Measurements from ENCODE around the gene KRTAP16-1. TPM values are rescaled to one million over a fixed set of nuclear protein-coding genes. Genes with fewer than 3 reads are reported as not detected.

KRTAP16-1 gene
- total RNA-seq, 1 donor from 2014 or later = not detected

DNA sequence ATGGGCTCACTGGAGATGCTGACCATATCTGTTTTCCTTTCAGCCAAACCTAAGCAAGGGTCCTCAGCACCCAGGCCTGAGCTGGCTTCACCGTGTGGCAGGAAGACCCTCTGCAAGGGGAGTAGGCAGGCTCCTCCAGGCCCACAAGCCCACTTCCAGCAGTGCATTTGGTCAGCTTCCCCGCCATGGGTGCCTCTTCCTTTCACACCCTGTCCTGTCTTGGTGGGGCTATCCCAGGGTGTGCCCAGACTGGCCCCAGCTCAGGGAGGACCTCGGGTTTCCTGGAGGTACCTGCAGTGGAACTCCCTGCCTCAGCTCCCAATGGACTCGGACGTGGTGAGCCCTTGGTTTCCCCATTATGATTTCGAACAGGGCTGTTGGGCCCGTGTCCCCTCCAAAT, 19.1 kb upstream of the KRTAP16-1 start:
- H3K27ac ChIP-seq = no peak overlapping the region
- no peak overlapping the region for H3K4me3 ChIP-seq
- intact Hi-C loops (cut with DNase I) = no loop called here
- TF ChIP-seq CTCF (IDR thresholded peaks at IDR 0.05) = no peak
- DNase-seq = no peak
- no peak for ATAC-seq
- H3K4me1 ChIP-seq = no peaks in the 10 kb centered on the region
- no peaks in the 10 kb centered on the region for H3K9me3 ChIP-seq
- H3K27me3 ChIP-seq (ENCODE audit: low read depth) = no peaks in the 10 kb centered on the region
- no peaks in the 10 kb centered on the region for H3K36me3 ChIP-seq

- DNase-seq (no peak), ATAC-seq (no peak)
- intact Hi-C loops (cut with DNase I) = no loop called here
- no peak overlapping the region for H3K27ac ChIP-seq
- H3K4me1 ChIP-seq = no peaks in the 10 kb centered on the region
- TF ChIP-seq CTCF (IDR thresholded peaks at IDR 0.05) = no peak
- no peaks in the 10 kb centered on the region for H3K9me3 ChIP-seq
- no peak overlapping the region for H3K4me3 ChIP-seq
- no peaks in the 10 kb centered on the region for H3K27me3 ChIP-seq (ENCODE audit: low read depth)
- H3K36me3 ChIP-seq = no peaks in the 10 kb centered on the region
Observed at GRCh38 chr17:41327411-41328120, 18.5 kb upstream of the KRTAP16-1 start.

GRCh38 chr17:41326173-41327145, 17.4 kb upstream of the KRTAP16-1 start:
- no peak for TF ChIP-seq CTCF (IDR thresholded peaks at IDR 0.05)
- H3K4me1 ChIP-seq = no peaks in the 10 kb centered on the region
- intact Hi-C loops (cut with DNase I) = no loop called here

DNA sequence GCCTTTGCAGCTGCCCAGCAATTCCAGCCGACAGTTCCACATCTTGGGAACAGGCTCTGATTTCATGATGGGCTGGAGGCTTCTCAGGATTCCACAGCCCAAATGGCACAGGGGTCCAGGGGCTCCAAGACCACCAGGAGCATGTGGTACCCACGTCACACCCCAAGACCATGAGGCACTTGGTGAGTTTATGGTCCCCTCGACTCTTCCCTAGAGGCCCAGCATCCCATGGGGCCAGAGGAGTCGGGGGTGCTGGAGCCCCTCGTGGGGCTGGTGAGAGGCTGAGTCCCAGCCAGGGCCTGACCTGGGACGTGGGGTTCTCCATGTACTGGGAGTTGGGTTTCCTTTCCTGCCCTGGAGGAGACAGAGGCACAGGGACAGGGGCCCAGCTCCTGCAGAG, 16.5 kb upstream of the KRTAP16-1 start:
- intact Hi-C loops (cut with DNase I) = no loop called here
- no peaks in the 10 kb centered on the region for H3K36me3 ChIP-seq
- DNase-seq (no peak), ATAC-seq (no peak)
- peaks cover under 1% of the 10 kb centered on the region for H3K9me3 ChIP-seq
- H3K4me1 ChIP-seq = no peaks in the 10 kb centered on the region
- no peak overlapping the region for H3K27ac ChIP-seq
- H3K4me3 ChIP-seq = no peak overlapping the region
- no peak for TF ChIP-seq CTCF (IDR thresholded peaks at IDR 0.05)
- no peaks in the 10 kb centered on the region for H3K27me3 ChIP-seq (ENCODE audit: low read depth)

More at GRCh38 chr17:41326173-41327145, 17.4 kb upstream of the KRTAP16-1 start:
- H3K9me3 ChIP-seq = no peaks in the 10 kb centered on the region
- ATAC-seq (no peak), DNase-seq (no peak)
- H3K4me3 ChIP-seq = no peak overlapping the region
- no peaks in the 10 kb centered on the region for H3K27me3 ChIP-seq (ENCODE audit: low read depth)
- no peak overlapping the region for H3K27ac ChIP-seq
- H3K36me3 ChIP-seq = no peaks in the 10 kb centered on the region

DNA sequence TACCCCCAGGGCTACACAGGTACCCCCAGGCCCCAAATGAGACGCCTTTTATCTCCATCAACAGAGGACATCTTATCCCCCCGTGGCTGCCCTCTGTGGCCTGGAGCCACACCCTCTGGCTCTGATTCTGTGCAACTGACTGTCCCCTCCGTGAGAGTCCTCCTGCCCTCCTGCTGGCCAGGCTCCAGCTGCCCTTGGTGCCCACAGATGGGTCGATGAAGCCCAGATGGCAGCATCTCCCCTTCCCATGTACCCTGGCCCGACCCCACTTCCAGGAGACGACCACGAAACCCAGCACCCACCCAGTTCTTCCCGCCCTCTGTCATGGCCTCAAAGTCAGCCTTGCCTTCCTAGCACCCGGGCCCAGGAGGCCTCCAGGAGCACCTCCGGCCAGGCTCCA, 16.0 kb upstream of the KRTAP16-1 start:
- DNase-seq (no peak), ATAC-seq (no peak)
- no peak for TF ChIP-seq CTCF (IDR thresholded peaks at IDR 0.05)
- intact Hi-C loops (cut with DNase I) = no loop called here
- no peak overlapping the region for H3K27ac ChIP-seq
- no peaks in the 10 kb centered on the region for H3K4me1 ChIP-seq
- H3K27me3 ChIP-seq (ENCODE audit: low read depth) = no peaks in the 10 kb centered on the region
- H3K9me3 ChIP-seq = peaks cover 5% of the 10 kb centered on the region
- no peak overlapping the region for H3K4me3 ChIP-seq
- H3K36me3 ChIP-seq = no peaks in the 10 kb centered on the region
